PC-9 (cell line): ENCODE data around the gene BRD8.

Experiments used
- EZH2 ChIP-seq: fragments of 200-600 bp; sonication (generic); IDR thresholded peaks from 2 replicates; pipeline ENCODE4 v1.8.0; 2017; ENCODE audit warnings: antibody characterized with exemption, low read depth
- TF ChIP-seq, protein P1 (sequence below): fragments of 200-600 bp; sonication (generic); conservative IDR thresholded peaks from 2 replicates; pipeline ENCODE4 v1.6.1; 2017; ENCODE audit warnings: mixed run types, antibody characterized with exemption, mild to moderate bottlenecking, moderate library complexity

DNA sequence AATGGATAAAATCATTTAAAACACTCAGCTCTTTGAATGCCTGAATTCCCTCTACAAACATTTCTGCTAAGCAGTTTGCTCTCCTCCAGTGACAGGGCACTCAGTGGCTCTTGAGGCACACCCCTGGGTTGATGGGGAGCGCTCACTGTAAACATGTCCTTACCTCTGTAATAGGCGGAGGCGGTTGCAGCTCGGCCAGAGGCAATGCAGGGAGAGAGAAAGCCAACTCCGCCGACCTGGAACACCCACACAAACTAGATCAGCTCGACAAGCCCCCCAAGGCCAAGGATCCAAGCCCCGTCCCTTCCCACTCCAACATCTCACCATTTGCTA lies 34.4 kb upstream of the BRD8 start:
- TF ChIP-seq, protein P1, sequence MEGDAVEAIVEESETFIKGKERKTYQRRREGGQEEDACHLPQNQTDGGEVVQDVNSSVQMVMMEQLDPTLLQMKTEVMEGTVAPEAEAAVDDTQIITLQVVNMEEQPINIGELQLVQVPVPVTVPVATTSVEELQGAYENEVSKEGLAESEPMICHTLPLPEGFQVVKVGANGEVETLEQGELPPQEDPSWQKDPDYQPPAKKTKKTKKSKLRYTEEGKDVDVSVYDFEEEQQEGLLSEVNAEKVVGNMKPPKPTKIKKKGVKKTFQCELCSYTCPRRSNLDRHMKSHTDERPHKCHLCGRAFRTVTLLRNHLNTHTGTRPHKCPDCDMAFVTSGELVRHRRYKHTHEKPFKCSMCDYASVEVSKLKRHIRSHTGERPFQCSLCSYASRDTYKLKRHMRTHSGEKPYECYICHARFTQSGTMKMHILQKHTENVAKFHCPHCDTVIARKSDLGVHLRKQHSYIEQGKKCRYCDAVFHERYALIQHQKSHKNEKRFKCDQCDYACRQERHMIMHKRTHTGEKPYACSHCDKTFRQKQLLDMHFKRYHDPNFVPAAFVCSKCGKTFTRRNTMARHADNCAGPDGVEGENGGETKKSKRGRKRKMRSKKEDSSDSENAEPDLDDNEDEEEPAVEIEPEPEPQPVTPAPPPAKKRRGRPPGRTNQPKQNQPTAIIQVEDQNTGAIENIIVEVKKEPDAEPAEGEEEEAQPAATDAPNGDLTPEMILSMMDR, result no peak
- TF ChIP-seq EZH2, result no peak
